GM04503 (cell line): ENCODE results near the gene PATL2.
"Not testable (repeated sequence)": the region's sequence is repeated elsewhere in the genome, so short reads cannot be mapped to it uniquely, and the experiment has no call there.

Source experiments
- DNase-seq: peaks from one replicate; pipeline ENCODE4 v3.0.0-alpha.2; 2012; ENCODE audit warnings: low read depth

Gene PATL2

DNA sequence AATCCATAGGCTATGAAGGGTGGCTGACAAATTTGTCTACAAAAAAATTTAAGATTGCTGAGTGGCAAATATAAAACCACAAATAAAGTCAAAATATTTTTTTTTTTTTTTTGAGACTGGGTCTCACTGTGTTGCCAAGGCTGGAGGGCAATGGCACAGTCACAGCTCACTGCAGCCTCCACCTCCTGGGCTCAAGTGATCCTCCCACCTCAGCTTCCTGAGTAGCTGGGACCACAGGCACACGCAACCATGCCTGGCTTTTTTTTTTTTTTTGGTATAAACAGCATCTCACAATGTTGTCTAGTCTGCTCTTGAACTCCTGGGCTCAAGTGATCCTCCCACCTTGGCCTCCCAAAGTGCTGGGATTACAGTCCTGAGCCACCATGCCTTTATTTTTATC is 20.9 kb downstream of the PATL2 start:
- DNase-seq = not testable (repeated sequence)

DNA sequence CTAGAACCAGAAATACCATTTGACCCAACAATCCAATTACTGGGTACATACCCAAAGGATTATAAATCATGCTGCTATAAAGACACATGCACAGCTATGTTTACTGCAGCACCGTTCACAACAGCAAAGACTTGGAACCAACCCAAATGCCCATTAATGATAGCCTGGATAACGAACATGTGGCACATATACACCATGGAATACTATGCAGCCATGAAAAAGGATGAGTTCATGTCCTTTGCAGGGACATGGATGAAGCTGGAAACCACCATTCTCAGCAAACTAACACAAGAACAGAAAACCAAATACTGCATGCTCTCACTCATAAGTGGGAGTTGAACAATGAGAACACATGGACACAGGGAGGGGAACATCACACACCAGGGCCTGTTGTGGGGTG is 21.8 kb downstream of the PATL2 start:
- not testable (repeated sequence) for DNase-seq

DNA sequence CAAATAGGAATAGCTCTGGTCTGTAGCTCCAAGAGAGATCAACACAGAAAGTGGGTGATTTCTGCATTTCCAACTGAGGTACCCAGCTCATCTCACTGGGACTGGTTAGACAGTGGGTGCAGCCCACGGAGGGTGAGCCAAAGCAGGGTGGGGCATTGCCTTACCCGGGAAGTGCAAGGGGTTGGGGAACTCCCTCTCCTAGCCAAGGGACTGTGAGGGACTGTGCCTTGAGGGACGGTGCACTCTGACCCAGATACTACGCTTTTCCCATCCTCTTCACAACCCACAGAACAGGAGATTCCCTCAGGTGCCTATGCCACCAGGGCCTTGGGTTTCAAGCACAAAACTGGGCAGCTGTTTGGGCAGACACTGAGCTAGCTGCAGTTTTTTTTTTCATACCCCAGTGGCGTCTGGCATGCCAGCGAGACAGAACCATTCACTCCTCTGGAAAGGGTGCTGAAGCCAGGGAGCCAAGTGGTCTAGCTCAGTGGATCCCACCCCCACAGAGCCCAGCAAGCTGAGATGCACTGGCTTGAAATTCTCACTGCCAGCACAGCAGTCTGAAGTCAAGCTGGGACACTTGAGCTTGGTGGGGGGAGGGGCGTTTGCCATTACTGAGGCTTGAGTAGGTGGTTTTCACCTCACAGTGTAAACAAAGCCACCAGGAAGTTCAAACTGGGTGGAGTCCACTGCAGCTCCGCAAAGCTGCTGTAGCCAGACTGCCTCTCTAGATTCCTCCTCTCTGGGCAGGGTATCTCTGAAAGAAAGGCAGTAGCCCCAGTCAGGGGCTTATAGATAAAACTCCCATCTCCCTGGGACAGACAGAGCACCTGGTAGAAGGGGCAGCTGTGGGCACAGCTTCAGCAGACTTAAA is 28.1 kb downstream of the PATL2 start:
- not testable (repeated sequence) for DNase-seq

DNA sequence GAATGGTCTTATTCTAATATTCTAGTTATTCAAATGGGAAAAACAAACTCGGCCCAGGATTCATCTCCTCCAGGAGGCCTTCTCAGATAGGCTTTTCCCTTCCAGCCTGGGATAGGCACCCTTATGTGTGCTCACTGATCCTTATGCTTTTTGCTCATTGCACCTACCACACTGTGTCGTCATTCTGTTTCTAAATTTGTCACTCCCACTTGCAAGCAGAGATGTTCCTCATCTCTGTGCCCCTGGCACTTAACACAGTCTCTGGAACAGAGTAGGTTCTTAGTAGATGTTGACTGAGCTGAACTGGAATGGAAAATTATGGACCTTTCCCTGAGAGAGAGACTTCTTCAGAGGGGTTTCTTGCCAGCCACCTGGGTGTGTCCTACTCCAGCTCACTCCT is 28.9 kb downstream of the PATL2 start:
- DNase-seq = no peak

DNA sequence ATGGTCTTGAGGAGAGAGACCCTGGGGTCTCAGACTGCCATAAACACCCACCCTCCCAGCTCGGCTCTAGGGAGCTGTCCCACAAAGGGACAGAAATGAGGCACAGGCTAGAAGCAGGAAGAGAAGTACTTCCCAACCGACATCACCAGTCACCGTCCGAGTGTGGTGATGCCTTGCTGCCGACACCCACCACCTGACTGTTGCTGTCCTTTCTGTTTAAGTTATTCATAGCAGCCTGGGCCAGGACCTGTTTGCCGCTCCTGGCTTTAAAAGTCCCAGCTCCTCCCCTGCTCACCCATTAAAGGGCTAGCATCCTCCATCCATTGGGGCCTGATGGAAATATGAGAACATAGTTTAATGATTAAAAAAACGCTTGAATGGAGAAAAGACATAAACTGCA is 34.4 kb downstream of the PATL2 start:
- no peak for DNase-seq

DNA sequence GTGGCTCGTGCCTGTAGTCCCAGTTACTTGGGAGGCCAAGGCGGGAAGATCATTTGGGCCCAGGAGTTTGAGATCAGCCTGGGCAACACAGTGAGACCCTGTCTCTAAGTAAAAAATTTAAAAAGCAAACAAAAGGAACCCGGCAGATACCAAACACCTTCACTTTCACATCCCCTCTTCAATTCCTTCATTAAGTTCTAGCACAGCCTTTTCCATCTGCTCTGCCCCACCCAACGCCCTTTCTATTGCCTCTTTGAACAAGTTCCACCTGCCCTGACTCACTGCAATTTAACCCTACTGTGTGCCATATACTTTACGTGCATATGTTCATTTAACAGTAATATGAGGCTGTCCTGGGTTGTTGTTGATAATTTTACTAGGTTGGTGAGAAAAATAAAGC is 35.2 kb downstream of the PATL2 start:
- DNase-seq = no peak

DNA sequence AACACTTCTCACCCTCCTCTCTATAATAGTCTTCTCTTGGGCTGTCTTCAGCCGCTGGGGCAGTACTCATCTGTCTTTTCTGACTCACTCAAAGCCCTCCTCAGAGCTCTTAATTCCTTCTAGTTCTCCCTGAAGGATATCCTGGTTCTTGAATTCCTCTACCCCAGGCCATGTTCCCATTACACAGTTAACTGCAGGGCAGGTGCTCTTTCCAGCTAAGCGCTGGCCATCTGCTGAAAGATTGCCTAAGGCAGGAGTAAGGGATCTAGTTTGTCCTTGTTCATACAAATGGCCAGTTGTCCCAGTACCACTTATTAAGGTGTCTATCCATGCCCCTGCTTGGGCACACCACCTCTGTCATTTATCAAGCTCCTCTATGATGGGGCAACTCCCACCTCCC is 37.5 kb downstream of the PATL2 start:
- no peak for DNase-seq

DNA sequence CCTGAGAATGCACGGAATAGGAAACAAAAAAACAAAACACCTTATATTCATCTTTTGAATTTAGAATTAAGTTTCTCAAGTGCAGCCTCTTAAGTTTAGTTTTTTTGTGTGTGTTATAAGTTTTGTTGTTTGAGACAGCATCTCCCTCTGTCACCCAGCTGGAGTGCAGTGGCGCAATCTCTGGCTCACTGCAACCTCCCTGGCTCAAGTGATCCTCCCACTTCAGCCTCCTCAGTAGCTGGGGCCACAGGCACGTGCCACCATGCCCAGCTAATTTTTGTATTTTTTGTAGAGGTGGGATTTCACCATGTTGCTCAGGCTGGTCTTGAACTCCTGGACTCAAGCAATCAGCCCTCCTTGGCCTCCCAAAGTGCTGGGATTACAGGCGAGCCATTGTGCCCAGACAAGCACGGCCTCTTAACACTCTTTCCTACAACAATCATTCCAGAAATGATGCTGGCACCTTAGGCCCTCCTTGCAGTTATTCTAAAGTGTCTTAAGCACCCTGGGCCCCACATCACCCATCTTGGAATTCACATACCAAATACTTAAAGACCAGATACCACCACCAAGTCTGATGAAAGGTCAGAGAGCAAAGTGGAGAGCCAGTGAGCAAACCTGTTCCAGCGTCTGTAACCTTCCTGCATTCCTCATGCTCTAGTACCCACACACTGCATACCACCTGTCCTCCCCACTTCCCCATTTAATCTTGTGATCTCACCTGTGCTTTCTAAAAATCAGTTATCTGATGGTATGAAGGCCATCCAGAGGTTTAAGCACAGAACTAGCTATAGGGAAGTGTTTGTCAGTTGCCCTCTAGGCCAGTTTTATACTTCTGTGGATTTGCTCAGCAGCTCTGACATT is 40.8 kb downstream of the PATL2 start:
- DNase-seq = no peak

DNA sequence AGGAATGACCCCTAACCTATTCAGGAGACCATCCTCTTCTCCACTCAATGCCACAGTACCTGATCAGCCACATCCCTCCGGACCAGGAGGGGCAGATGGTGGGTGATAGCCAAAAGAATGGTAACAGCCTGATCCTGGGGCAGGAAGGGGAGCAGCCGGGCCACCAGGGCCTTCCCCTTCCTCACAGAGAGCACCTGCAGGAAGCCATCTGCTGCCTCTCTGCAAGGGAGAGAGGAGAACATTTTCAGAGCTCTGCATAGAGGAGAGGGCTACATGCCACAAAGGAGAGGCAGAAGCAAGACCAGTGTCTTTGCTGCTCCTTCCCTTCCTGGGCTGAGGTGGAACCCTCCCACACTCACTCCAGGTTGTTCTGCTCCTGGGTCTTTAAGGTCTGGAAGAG is 42.2 kb downstream of the PATL2 start:
- DNase-seq = no peak

DNA sequence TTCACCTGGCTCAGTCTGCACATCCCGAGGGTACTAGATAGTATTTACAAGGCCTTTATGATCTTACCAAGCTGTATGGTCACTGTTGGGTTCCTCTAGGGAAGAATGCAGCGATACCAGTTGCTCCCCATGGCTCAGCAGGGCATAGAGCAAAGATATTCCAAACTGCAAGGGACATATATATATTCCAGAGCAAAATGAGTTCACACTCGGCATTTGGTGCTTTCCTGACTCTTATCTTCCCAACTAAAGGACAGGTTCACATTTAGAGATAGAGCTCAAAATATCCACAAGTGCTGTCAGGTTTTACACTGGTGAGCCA is 44.1 kb downstream of the PATL2 start:
- DNase-seq = no peak

DNA sequence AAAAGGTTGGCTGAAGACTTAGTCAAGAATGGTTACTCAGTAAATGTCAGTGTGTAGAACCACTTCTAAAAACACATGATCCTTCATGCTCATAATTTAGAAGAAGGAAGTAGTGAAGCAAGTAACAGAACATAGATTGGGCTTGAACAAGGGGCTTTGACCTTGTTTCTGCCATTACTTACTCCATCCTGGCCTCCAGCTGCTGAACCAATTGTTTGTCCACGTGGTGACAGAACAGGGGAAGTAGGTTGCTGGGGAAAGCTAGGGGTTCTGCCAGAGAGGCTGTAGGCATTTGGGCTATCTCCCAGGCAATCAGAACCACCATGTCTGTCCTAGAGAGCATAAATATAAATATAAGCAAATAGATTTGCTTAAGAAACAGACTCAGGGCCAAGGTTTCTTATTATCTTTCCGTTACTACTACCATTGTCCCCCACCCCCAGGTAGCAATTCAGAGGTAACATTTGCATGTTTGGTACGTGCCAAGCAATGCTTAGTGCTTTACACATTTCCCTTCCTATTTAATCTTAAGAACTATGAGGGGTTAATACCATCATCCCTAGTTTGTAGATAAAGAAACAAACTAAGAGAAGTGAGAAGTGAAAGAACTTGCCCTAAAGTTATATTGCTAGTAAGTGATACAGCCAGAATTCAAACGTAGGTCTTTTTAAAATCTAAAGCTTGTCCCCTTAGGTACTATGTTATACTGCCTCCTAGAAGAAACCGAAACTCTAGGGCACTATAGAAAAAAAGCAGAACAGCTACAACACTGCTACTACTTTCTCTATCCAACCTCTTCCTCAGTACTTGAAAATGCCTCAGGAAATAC is 44.7 kb downstream of the PATL2 start:
- no peak for DNase-seq

DNA sequence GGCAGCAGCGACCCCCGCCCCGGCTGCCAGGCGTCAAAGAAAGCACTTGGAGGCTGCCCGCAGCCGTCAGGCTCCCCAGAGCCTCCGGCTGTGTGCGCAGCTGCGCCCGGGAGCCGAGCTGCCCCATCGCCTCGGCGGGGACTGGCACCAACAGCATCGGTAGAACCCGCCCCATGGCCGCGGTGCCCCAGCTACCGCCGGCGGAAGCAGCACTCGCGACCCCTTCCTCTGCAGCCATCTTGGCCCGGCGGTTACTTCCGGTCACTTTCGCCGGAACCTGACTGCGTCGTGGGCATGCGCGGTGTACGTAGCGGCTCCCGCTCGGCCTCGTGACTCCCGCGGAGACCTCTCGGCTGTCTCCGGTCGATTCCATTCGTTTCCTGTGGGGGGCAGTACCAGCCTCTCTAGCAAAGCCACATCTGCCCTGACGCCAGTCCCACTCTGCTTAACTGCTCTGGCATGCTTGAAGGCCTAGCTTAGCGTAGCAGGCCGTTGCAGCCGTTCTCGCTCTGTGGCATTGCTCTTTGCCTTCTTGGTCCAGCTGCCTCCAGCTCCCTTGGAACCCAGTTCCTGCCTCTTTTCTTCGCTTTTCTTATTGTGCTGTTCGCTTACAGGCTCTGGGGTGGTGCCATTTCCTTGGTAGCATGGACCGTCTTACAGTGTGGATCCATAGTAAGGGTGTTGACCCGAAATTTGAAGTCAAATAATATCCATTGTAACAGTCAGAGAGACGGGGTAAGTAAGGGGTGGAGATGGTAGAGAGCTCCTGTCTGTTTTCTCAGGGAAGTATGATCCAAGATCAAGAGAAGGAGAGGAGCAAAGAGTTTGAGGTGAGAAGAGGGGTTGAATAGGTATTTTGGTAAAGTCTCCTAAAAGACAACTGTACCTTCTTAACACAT is 47.5 kb downstream of the PATL2 start, which contains the start of gene SPG11:
SPG11 (minus strand) TSS at position 253 of the 899 bp plus-strand sequence; CDS start at position 238, 15 bp downstream.
- peak; percentile 73 for DNase-seq

DNA sequence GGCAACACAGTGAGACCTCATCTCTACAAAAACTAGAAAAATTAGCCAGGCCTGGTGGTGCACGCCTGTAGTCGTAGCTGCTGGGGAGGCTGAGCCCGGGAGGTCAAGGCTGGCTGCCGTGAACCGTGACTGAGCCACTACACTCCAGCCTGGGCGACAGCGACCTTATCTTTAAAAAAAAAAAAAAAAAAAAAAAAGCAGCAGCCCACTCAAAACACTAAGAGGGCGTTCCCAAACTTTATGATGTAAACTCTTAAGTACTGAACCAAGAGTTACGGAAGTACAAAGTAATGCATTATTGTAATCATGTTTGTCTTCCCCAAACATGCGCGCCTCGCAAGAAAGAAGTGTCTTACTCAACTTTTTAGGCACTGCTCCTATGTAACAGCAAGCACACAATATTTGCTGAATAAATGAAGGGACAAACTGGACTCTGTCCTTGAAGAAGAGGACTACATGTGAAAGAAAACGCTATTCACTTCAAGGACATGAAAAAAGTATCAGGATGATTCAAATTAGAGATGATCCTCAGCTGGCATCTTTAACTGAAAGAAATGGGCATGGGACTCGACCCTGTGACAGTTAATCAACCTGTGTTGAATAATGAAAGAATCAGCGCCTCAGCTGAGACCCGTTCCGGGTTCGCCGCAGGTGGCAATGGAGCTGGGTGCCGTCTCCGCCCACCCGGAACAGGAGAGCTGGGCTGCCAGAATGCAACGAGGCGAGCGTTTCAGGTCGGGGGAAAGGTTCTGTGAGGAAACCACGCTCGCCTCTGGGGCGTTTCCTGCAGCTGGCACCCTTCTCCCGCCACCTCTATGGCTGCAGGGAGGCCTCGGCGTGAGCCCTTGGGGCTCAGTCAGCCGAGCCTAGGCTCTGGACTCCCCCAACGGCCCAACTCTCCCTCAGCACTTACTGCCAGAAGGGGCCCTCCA is 48.4 kb downstream of the PATL2 start:
- peak; percentile 1 for DNase-seq

DNA sequence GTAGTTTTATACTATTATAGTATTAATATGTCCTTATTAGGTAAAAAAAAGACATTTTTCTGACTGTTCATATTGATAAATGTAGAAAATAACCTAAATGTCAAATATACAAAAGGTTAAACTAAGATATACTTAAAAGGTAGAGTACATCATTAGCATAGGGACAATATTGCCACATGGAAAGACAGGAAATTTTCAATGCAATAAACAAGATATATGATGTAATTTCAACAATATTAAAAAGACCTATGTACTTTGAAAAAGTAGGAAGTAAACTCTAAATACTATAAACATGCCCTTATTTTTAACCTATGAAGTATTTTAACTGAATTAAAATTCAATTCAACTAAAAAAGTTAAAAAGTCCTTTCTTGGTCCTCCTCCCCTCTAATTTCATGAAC is 49.5 kb downstream of the PATL2 start:
- no peak for DNase-seq

DNA sequence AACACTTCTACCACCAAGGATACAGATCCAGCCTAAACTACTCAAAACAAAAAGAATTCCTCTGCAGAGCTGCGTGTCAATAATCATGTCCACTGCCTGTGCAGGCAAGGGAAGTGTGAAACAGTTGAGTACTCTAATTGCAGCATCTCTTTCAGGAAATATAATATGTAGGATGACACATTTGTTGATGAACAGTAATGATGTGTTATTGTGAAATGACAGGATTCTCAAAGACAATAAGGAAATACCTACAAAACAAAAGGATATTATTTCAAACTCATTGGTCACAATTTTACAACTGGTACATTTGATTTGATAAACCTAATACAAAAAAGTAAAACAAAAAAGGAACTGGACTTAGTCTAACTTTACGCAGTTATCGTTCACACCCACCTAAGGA is 52.1 kb downstream of the PATL2 start:
- no peak for DNase-seq

DNA sequence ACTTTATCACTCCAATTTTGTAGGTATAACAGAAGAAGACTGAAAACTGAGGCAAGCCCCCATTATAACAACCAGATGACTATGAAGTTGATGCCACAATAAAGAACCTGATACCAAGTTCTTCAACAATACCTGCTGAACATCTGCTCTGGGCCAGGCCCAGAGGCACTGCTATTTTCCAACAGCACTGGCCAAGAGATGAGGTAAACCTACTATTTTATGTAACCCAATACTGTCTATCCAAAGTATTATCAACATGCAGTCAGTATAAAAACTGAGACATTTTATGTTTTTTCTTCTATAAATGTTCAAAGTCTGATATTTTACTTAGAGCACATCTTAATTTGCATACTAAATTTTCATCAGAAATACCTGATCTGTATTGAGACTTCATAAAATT is 53.7 kb downstream of the PATL2 start:
- DNase-seq = no peak

DNA sequence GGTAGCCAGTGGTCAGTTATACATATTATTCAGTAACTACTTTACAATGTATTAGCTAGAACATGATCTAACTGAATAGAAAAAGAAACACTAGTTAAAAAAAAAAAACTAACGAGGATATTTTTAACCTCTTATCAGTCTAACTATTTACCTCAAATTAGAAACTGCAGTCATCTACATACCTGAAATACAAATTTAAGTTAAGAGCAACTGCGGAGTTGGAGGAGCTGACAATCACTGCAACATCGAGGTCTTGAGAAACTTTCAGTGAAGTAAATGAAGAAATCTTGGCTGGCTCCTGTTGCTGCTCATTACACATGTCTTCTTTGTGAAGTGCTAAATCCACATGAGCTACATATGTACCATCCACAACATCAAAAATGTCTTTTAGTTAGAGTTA is 54.2 kb downstream of the PATL2 start:
- no peak for DNase-seq

DNA sequence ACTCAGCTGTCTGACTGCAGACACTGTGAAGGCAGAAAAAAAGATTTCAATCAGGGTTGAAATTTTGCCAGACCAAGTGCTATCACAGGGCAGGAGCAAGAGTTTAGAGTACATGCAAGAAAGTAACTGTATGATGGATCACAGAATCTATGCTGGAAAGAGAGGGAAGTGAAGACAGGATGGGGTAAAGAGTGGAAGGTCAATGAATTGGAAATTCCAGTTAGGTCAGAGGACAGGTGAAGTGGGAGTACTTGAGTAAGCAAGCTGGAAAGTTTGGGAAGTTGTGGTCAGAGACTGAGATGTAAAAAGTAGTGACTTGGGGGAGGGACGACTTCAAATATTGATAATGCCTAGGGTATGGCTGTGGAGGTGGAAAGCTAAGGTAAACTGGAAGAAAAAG is 54.8 kb downstream of the PATL2 start:
- DNase-seq = no peak

DNA sequence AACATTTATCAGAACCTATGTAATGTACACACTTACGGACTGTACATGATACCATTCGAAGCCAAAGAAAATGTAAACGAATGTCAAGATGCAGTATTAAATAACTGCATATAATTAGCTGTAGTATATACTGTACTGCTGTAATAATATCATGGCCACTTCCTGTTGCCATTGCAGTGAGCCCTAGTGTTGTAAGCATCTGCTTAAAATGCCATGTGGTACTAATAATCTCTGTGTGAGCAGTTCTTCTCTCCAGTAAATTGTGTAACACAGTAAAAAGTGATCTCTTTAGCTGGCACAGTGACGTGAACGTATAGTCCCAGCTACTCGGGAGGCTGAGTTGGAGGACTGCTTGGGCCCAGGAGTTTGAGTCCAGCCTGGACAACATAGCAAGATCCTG is 56.3 kb downstream of the PATL2 start:
- peak; percentile 39 for DNase-seq

DNA sequence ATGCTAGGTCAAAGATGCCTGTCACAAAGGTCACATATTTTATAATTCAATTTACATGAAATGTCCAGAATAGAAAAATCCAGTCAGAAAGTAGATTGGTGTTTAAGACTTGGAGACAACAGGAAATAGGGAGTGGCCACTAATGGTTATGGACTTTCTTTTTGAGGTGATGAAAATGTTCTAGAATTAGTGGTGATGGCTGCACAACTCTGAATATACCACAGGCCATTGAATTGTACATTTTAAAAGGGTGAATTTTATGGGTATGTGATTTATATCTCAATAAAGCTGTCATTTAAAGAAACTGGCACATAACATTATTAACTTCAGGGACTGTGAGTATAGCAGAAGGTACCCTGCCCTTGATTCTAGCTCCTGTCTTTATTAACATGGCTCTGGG is 63.5 kb downstream of the PATL2 start:
- no peak for DNase-seq
